CD14-positive monocyte (primary cell): ENCODE measurements around the gene PITHD1. TPM values are rescaled to one million over a fixed set of nuclear protein-coding genes. Genes with fewer than 3 reads are reported as not detected.
A peak's percentile ranks its signal among the peaks of the same experiment; 100 is the strongest.

ENCODE experiments used
- DNase-seq, 3 donors: peaks; one replicate each; pipeline ENCODE4 v3.0.0-alpha.2; 2011 to 2022
- H2AFZ ChIP-seq: 2 replicates; pipeline ENCODE4 v1.6.0; 2012; ENCODE audit warnings: mild to moderate bottlenecking, low read depth, low read length, inconsistent platforms; ENCODE audit not compliant: insufficient read depth, poor library complexity, severe bottlenecking
- H3K27ac ChIP-seq, 2 donors: 1 replicate in 1 of 2; 2 replicates in 1 of 2; pipeline ENCODE4 v1.5.1; 2012 to 2013; ENCODE audit warnings: low read length in 2 of 2, control low read depth in 1 of 2, inconsistent platforms in 1 of 2, low read depth in 1 of 2, mild to moderate bottlenecking in 1 of 2
- H3K27me3 ChIP-seq, 2 donors: one replicate each; pipeline versions ENCODE4 v1.6.0 to v1.6.1; 2011 to 2013; ENCODE audit warnings: low read length in 2 of 2; ENCODE audit not compliant: control insufficient read depth in 2 of 2, insufficient read depth in 2 of 2
- H3K36me3 ChIP-seq, 2 donors: replicated peaks in 1 of 2; 1 replicate in 1 of 2; 2 replicates in 1 of 2; pipeline versions ENCODE4 v1.5.1 to v1.6.1; 2012 to 2013; ENCODE audit warnings: low read length in 2 of 2, control low read depth in 1 of 2, inconsistent platforms in 1 of 2, mild to moderate bottlenecking in 1 of 2; ENCODE audit not compliant: insufficient read depth in 2 of 2, control insufficient read depth in 1 of 2
- H3K4me1 ChIP-seq, 2 donors: 1 replicate in 1 of 2; 2 replicates in 1 of 2; pipeline versions ENCODE4 v1.5.1 to v1.6.1; 2012 to 2013; ENCODE audit warnings: low read length in 2 of 2, control low read depth in 1 of 2, inconsistent platforms in 1 of 2, mild to moderate bottlenecking in 1 of 2, moderate library complexity in 1 of 2; ENCODE audit not compliant: insufficient read depth in 2 of 2, control insufficient read depth in 1 of 2
- H3K4me2 ChIP-seq: replicated peaks from 2 replicates; pipeline ENCODE3; 2012; ENCODE audit warnings: low read length, moderate library complexity, mild to moderate bottlenecking; ENCODE audit not compliant: poor library complexity, severe bottlenecking; ENCODE audit errors: extremely low read depth
- H3K4me3 ChIP-seq, 3 experiments: fragments of 200-600 bp in 1 of 3; sonication (generic) in 1 of 3; replicated peaks in 1 of 3; 1 replicate in 2 of 3; 2 replicates in 1 of 3; pipeline ENCODE4 v1.5.1; 2011 to 2013; ENCODE audit warnings: low read length in 3 of 3, mild to moderate bottlenecking in 3 of 3, control low read depth in 2 of 3, low read depth in 2 of 3, inconsistent platforms in 1 of 3, moderate library complexity in 1 of 3
- H3K79me2 ChIP-seq: 2 replicates; pipeline ENCODE4 v1.6.0; 2012; ENCODE audit warnings: mild to moderate bottlenecking, control low read depth, inconsistent platforms, low read length, moderate library complexity; ENCODE audit not compliant: insufficient read depth
- H3K9ac ChIP-seq: 2 replicates; pipeline ENCODE4 v1.6.0; 2017; ENCODE audit warnings: low read length, mild to moderate bottlenecking; ENCODE audit not compliant: insufficient read depth, poor library complexity, severe bottlenecking
- H3K9me3 ChIP-seq, 2 donors: replicated peaks in 1 of 2; 1 replicate in 1 of 2; 2 replicates in 1 of 2; pipeline versions ENCODE4 v1.5.1 to v1.6.1; 2012 to 2013; ENCODE audit warnings: low read length in 2 of 2, control low read depth in 1 of 2; ENCODE audit not compliant: control insufficient read depth in 1 of 2, insufficient read depth in 1 of 2
- H4K20me1 ChIP-seq: 2 replicates; pipeline ENCODE4 v1.6.0; 2012; ENCODE audit warnings: mild to moderate bottlenecking, low read length, control low read depth, moderate library complexity; ENCODE audit not compliant: insufficient read depth
- H3K27ac Mint-ChIP-seq, 7 donors: one replicate each; pipeline ENCODE4 v1.8.0; 2020; ENCODE audit warnings: mild to moderate bottlenecking in 7 of 7, mixed read lengths in 7 of 7, moderate library complexity in 6 of 7, inconsistent platforms in 2 of 7
- H3K27me3 Mint-ChIP-seq, 3 donors: one replicate each; pipeline ENCODE4 v1.8.0; 2021 to 2022; ENCODE audit warnings: low read depth in 3 of 3, mild to moderate bottlenecking in 3 of 3, mixed read lengths in 3 of 3, moderate library complexity in 3 of 3, inconsistent platforms in 1 of 3
- H3K36me3 Mint-ChIP-seq, 2 donors: one replicate each; pipeline ENCODE4 v1.8.0; 2020; ENCODE audit warnings: mixed read lengths in 2 of 2, inconsistent platforms in 1 of 2, mild to moderate bottlenecking in 1 of 2
- H3K4me1 Mint-ChIP-seq: one replicate; pipeline ENCODE4 v1.8.0; 2020; ENCODE audit warnings: mild to moderate bottlenecking, mixed read lengths
- H3K4me3 Mint-ChIP-seq, 2 donors: one replicate each; pipeline ENCODE4 v1.8.0; 2020; ENCODE audit warnings: mild to moderate bottlenecking in 2 of 2, mixed read lengths in 2 of 2, moderate library complexity in 1 of 2
- H3K9me3 Mint-ChIP-seq, 7 donors: one replicate each; pipeline ENCODE4 v1.8.0; 2020 to 2022; ENCODE audit warnings: mixed read lengths in 7 of 7, mild to moderate bottlenecking in 6 of 7, moderate library complexity in 6 of 7, inconsistent platforms in 2 of 7
- CTCF ChIP-seq: fragments of 200-600 bp; IDR thresholded peaks from one replicate; pipeline ENCODE4 v1.8.0; 2022; ENCODE audit warnings: antibody characterized with exemption, mild to moderate bottlenecking
- WGBS: methylation state at CpG from one replicate; pipeline ENCODE4 v1.1.5; 2013; ENCODE audit warnings: missing lambda C conversion rate; ENCODE audit not compliant: insufficient coverage; 5-methylcytosine and 5-hydroxymethylcytosine counted together
- intact Hi-C, 2 donors: fragments of 100-400 bp; cut with micrococcal nuclease; formaldehyde crosslinking; loops; one replicate each; pipeline versions ENCODE4 v1.15.0 to v1.15.1; 2023
- polyA plus RNA-seq, 3 donors: library from polyadenylated mRNA; depleted of rRNA in 1 of 3; unstranded in 2 of 3; stranded (reverse) in 1 of 3; fragments of 300-500 nt in 2 of 3; fragments of >200 nt in 1 of 3; fragmentation: Illumina TruSeq in 2 of 3; gene quantifications; 1 replicate in 2 of 3; 2 replicates in 1 of 3; pipeline ENCODE4 v1.2.3, GENCODE V29; 2012 to 2021

The PITHD1 gene
- polyA plus RNA-seq, 3 donors = 20.8 to 40.8 (median 29.9) TPM

GRCh38 chr1:23788695-23789094, 10.5 kb downstream of the PITHD1 start:
- Histone ChIP-seq H2AFZ (no peak overlapping the region), H3K27me3 (no peaks in the 10 kb centered on the region), H3K4me3 (no peak overlapping the region), H3K4me1 (peaks cover 22 to 34% of the 10 kb centered on the region in 2 donors), H4K20me1 (peaks cover 19% of the 10 kb centered on the region), H3K79me2 (peaks cover 34% of the 10 kb centered on the region), H3K36me3 (peaks cover 45 to 63% of the 10 kb centered on the region in 2 donors), H3K9ac (no peak overlapping the region), H3K9me3 (no peaks in the 10 kb centered on the region), H3K4me2 (no peak overlapping the region), H3K27ac (peak overlapping the region in 1 of 2 donors; percentile 4)
- H3K27ac Mint-ChIP-seq = no peak overlapping the region
- peaks cover 24% of the 10 kb centered on the region for H3K4me1 Mint-ChIP-seq
- no peak for DNase-seq
- intact Hi-C loops = loop anchor here in 1 of 2 donors (5.0 kb wide), 1 partner anchor 79 kb away; the partner anchor contains the start of gene FUCA1
- H3K4me3 Mint-ChIP-seq = no peak overlapping the region
- no CpG with 5 or more reads among the region's 3 CpGs for WGBS
- peaks cover 0 to 3% (median 0%) of the 10 kb centered on the region in 7 donors for H3K9me3 Mint-ChIP-seq
- H3K27me3 Mint-ChIP-seq = no peaks in the 10 kb centered on the region
- H3K36me3 Mint-ChIP-seq = peaks cover 47 to 59% of the 10 kb centered on the region in 2 donors
- no peak for TF ChIP-seq CTCF

- Histone ChIP-seq H3K36me3 (peaks cover 38 to 62% of the 10 kb centered on the region in 2 donors), H3K79me2 (peaks cover 31% of the 10 kb centered on the region), H3K4me3 (peak within 1 kb of the TSS; percentile 52 to 85 (median 79)), H2AFZ (peak within 1 kb of the TSS; percentile 87), H3K27me3 (no peaks in the 10 kb centered on the region), H3K4me2 (peak within 1 kb of the TSS; percentile 89), H3K9me3 (no peaks in the 10 kb centered on the region), H3K9ac (peak within 1 kb of the TSS; percentile 70), H3K27ac (peak within 1 kb of the TSS; percentile 49 to 87), H3K4me1 (peaks cover 22 to 34% of the 10 kb centered on the region in 2 donors), H4K20me1 (peaks cover 19% of the 10 kb centered on the region)
- H3K36me3 Mint-ChIP-seq = peaks cover 38 to 59% of the 10 kb centered on the region in 2 donors
- peak within 1 kb of the TSS; percentile 86 to 98 (median 93) for H3K27ac Mint-ChIP-seq
- peaks cover 24% of the 10 kb centered on the region for H3K4me1 Mint-ChIP-seq
- intact Hi-C loops = no loop called here
- no peaks in the 10 kb centered on the region for H3K27me3 Mint-ChIP-seq
- TF ChIP-seq CTCF = no peak
- peaks cover 0 to 3% (median 0%) of the 10 kb centered on the region in 7 donors for H3K9me3 Mint-ChIP-seq
- DNase-seq = peak; percentile 85 to 93 (median 91)
- peak within 1 kb of the TSS; percentile 93 to 98 for H3K4me3 Mint-ChIP-seq
- WGBS = under 1% methylated on average over 43 of the region's 47 CpGs
These were observed 12.7 kb downstream of the PITHD1 start, which contains the start of gene LYPLA2 for GRCh38 chr1:23790696-23791515. TSS of gene LYPLA2 (plus strand) at chr1:23791145. CDS start at chr1:23792683, 1,538 bp downstream.
